ENCODE data around the gene FAM181A.

The FAM181A gene

GRCh38 chr14:93952829-93953228 lies 25.7 kb downstream of the FAM181A start:
- FAIRE-seq = no peak

GRCh38 chr14:93953263-93953662 lies 26.1 kb downstream of the FAM181A start:
- no peak for FAIRE-seq

GRCh38 chr14:93953739-93954515 lies 26.8 kb downstream of the FAM181A start:
- no peak for FAIRE-seq

DNA sequence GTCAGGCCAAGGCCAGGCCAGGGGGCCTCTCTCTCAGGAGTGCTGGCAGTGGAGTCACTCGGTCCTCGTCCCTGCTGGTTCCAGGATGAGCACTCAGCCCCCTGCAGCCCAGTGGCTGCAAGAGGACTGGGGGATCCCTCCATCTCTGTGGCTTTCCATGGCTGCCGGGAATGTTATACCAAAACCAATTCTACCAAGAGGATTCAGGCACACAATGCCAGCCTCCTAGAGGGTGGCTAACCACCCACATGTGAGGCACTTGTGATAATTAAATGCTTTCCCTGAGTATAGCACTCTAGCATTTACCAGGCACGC lies 27.3 kb downstream of the FAM181A start:
- no peak for FAIRE-seq

GRCh38 chr14:93954900-93955849 lies 28.0 kb downstream of the FAM181A start:
- FAIRE-seq = no peak

GRCh38 chr14:93955850-93956481 lies 28.8 kb downstream of the FAM181A start:
- no peak for FAIRE-seq

GRCh38 chr14:93956514-93957332 lies 29.6 kb downstream of the FAM181A start:
- no peak for FAIRE-seq

DNA sequence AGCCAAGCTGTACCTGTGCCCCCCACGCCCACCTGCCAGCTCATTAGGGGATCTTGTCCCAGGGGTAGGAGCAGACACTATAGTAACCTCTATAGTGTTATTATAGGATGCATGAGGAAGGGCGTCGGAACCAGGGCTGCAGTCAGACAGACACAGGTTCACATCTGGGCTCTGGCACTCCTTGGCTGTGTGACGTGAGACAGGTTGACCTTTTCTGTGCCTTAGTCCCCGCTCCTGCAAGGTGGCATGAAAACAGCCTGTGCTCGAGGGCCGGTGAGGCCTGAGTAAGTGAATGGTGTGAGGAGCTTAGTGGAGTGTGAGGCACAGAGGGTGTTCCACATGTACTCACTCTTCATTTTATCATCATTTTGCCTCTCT lies 30.2 kb downstream of the FAM181A start:
- no peak for FAIRE-seq

DNA sequence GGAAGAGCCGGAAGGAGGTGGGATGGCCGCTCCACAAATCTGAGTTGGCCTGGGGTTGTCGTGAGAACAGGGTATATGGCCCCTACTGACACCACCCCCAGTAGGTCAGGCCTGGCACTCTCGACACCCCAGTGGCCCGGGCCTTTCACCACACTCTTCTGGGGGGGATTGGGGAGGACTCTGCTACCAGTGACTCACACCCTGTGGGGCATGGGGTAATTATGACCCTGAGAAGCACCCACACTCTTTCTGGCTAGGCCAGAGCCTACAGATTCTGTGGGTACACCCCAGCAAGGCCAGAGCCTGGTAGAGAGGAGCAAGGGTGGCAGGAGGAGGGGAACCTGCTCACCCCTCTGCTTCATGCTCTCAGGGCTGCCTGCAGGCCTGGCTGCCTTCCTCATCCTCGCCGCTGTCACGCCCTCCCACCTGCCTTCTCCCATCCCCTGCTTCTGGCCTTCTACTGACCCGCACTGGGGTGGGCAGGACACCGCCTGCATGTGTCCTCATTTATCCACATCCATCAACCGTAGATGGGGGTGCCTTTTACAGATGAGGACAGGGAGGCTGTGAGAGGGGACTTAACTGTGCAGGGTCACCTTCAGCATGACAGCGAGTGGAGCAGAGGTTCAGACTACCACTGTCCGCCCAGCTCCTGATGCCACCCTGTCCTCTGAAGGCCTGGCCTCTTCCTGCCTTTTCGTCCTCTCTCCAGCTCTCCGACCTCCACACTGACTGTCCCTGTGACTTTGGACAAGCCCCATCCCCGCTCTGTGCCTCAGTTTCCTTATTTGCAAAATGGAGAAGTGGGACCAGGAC lies 30.8 kb downstream of the FAM181A start:
- FAIRE-seq = no peak

- no peak for FAIRE-seq
Measured at GRCh38 chr14:93958567-93959238, 31.6 kb downstream of the FAM181A start.

DNA sequence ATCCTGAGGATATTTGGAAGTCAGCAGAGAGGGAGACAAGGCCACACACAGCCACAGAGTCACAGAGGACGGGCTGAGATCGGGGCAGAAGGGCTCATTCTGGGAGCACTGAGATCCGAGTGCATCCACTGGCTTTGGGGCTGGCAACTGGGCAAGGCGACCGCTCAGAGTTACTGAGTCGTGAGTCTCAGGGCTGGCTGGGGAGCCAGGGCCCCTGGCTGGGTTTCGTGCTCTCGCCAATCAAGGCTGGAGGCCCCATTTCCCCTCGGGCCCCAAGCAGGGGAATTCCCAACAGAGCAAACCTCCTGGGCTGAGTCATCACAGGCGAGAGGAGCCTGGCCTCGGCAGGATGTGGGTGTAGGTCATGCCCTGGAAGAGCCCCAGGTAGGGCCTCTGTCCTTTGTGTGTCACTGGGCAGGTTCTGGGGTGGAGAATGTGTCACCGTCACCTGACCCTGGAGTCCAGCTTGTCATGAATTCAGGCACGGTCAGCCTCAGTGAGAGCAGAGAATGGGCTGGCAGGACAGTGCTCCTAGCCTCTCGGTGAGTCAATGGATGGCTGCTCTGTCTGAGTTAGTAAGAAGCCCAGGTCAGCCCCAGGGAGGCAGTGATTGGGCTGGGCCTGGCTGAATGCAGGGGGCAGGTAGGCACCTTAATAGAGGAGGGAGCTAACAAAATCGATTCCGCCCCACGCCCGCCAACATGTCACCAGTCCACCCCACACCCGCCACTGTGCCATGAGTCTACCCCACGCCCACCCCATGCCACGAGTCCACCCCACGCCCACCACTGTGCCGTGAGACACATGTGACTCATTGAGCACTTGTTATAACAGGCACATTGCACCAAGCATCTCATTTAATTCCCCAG lies 32.3 kb downstream of the FAM181A start:
- no peak for FAIRE-seq

DNA sequence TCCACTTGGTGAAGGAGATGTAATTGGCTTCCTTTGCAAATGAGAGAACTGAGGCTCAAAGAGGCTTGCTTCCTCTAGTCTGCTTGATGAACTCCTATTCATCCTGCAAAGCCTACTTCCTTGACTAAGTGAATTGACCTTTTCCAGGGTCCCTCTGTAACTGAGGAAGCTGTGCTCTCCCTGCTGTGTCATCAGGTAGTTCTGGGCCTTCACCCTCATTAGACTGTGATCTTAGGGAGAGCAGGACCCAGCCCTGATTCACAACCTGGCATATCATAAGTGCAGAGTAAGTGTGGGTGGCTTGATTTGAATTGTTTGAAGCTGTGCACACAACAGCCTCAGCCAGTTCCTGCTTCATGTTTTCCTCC lies 32.9 kb downstream of the FAM181A start:
- no peak for FAIRE-seq

- no peak for FAIRE-seq
Measured at GRCh38 chr14:93960774-93961438, 33.8 kb downstream of the FAM181A start.

GRCh38 chr14:93961620-93962019 lies 34.5 kb downstream of the FAM181A start:
- FAIRE-seq = no peak

GRCh38 chr14:93962701-93963601 lies 35.8 kb downstream of the FAM181A start:
- FAIRE-seq = no peak

- no peak for FAIRE-seq
Measured at GRCh38 chr14:93963692-93964091, 36.5 kb downstream of the FAM181A start.

- FAIRE-seq = no peak
Measured at GRCh38 chr14:93964281-93964680, 37.1 kb downstream of the FAM181A start.

- FAIRE-seq = no peak
Measured at GRCh38 chr14:93964820-93965286, 37.7 kb downstream of the FAM181A start.
